HG03520 (cell line): ENCODE data around the gene TRAK2.

Source experiments
- ATAC-seq: cut with Tn5 transposase; IDR thresholded peaks from one replicate; pipeline ENCODE4 v1.9.1; 2021; ENCODE audit warnings: mild to moderate bottlenecking, moderate library complexity; ENCODE audit not compliant: unreplicated experiment

Gene TRAK2

GRCh38 chr2:201366146-201366545, 85.1 kb downstream of the TRAK2 start:
- no peak for ATAC-seq

- peak; percentile 56 for ATAC-seq
Measured at GRCh38 chr2:201363857-201364560, 87.2 kb downstream of the TRAK2 start.

- ATAC-seq: no peak
Measured at GRCh38 chr2:201362396-201362795, 88.9 kb downstream of the TRAK2 start.

GRCh38 chr2:201361078-201361733, 90.1 kb downstream of the TRAK2 start:
- no peak for ATAC-seq

- no peak for ATAC-seq
Measured at GRCh38 chr2:201360256-201360655, 91.0 kb downstream of the TRAK2 start.

GRCh38 chr2:201358684-201359083, 92.6 kb downstream of the TRAK2 start:
- ATAC-seq: no peak

- no peak for ATAC-seq
Measured at GRCh38 chr2:201357221-201357620, 94.0 kb downstream of the TRAK2 start, which contains the start of gene FLACC1. FLACC1 (minus strand) TSS chr2:201357345; CDS start chr2:201351404, 5,941 bp downstream.

GRCh38 chr2:201353116-201353515, 98.1 kb downstream of the TRAK2 start:
- ATAC-seq: no peak

- no peak for ATAC-seq
Measured at GRCh38 chr2:201350879-201351278, 100.4 kb downstream of the TRAK2 start.

GRCh38 chr2:201349601-201350000, 101.7 kb downstream of the TRAK2 start:
- ATAC-seq: no peak

GRCh38 chr2:201348758-201349157, 102.5 kb downstream of the TRAK2 start:
- ATAC-seq: no peak

- no peak for ATAC-seq
Measured at GRCh38 chr2:201347138-201347537, 104.1 kb downstream of the TRAK2 start.

GRCh38 chr2:201345625-201346213, 105.5 kb downstream of the TRAK2 start:
- ATAC-seq: no peak

- no peak for ATAC-seq
Measured at GRCh38 chr2:201344663-201345366, 106.4 kb downstream of the TRAK2 start.

GRCh38 chr2:201343559-201343958, 107.7 kb downstream of the TRAK2 start:
- no peak for ATAC-seq

GRCh38 chr2:201342923-201343322, 108.3 kb downstream of the TRAK2 start:
- no peak for ATAC-seq

GRCh38 chr2:201329409-201329808, 121.8 kb downstream of the TRAK2 start:
- ATAC-seq: no peak

GRCh38 chr2:201327678-201328077, 123.6 kb downstream of the TRAK2 start:
- ATAC-seq: no peak
